ENCODE measurements around the gene SLC16A12.
A peak's percentile ranks its signal among the peaks of the same experiment; 100 is the strongest.

SLC16A12 gene

GRCh38 chr10:89535171-89536012, at the start of gene SLC16A12:
SLC16A12 (minus strand) TSS chr10:89535594; CDS start chr10:89462578, 73,016 bp downstream.
- H3K4me3 ChIP-seq (ENCODE audit: low read depth, low read length): peak within 1 kb of the TSS; percentile 85
- no peak for TF ChIP-seq CTCF (conservative IDR thresholded peaks at IDR 0.05; ENCODE audit: low read depth, low read length)
- peak; percentile 63 for DNase-seq (ENCODE audit: low read depth)

- TF ChIP-seq CTCF (conservative IDR thresholded peaks at IDR 0.05; ENCODE audit: low read depth, low read length): no peak
- H3K4me3 ChIP-seq (ENCODE audit: low read depth, low read length): no peak overlapping the region
- DNase-seq (ENCODE audit: low read depth): peak; percentile 37
Measured at GRCh38 chr10:89582022-89582421, 46.6 kb upstream of the SLC16A12 start.

GRCh38 chr10:89580243-89580642, 44.8 kb upstream of the SLC16A12 start:
- DNase-seq (ENCODE audit: low read depth): no peak
- H3K4me3 ChIP-seq (ENCODE audit: low read depth, low read length): no peak overlapping the region
- TF ChIP-seq CTCF (conservative IDR thresholded peaks at IDR 0.05; ENCODE audit: low read depth, low read length): no peak

- no peak overlapping the region for H3K4me3 ChIP-seq (ENCODE audit: low read depth, low read length)
- DNase-seq (ENCODE audit: low read depth): no peak
- TF ChIP-seq CTCF (conservative IDR thresholded peaks at IDR 0.05; ENCODE audit: low read depth, low read length): no peak
Measured at GRCh38 chr10:89576696-89577095, 41.3 kb upstream of the SLC16A12 start.

GRCh38 chr10:89576022-89576421, 40.6 kb upstream of the SLC16A12 start:
- no peak overlapping the region for H3K4me3 ChIP-seq (ENCODE audit: low read depth, low read length)
- no peak for DNase-seq (ENCODE audit: low read depth)
- no peak for TF ChIP-seq CTCF (conservative IDR thresholded peaks at IDR 0.05; ENCODE audit: low read depth, low read length)

- no peak for TF ChIP-seq CTCF (conservative IDR thresholded peaks at IDR 0.05; ENCODE audit: low read depth, low read length)
- DNase-seq (ENCODE audit: low read depth): peak; percentile 21
- H3K4me3 ChIP-seq (ENCODE audit: low read depth, low read length): no peak overlapping the region
Measured at GRCh38 chr10:89575031-89575430, 39.6 kb upstream of the SLC16A12 start.

GRCh38 chr10:89574368-89574767, 39.0 kb upstream of the SLC16A12 start:
- no peak overlapping the region for H3K4me3 ChIP-seq (ENCODE audit: low read depth, low read length)
- peak; percentile 52 for DNase-seq (ENCODE audit: low read depth)
- no peak for TF ChIP-seq CTCF (conservative IDR thresholded peaks at IDR 0.05; ENCODE audit: low read depth, low read length)

All from choroid plexus epithelial cell (primary cell).